ENCODE results near the gene GRAP. TPM values are rescaled to one million over a fixed set of nuclear protein-coding genes. Genes with fewer than 3 reads are reported as not detected.
"Not testable (repeated sequence)": the region's sequence is repeated elsewhere in the genome, so short reads cannot be mapped to it uniquely, and the experiment has no call there.

Gene GRAP
- total RNA-seq, 1 experiment from 2014 or later = 0.55 TPM

DNA sequence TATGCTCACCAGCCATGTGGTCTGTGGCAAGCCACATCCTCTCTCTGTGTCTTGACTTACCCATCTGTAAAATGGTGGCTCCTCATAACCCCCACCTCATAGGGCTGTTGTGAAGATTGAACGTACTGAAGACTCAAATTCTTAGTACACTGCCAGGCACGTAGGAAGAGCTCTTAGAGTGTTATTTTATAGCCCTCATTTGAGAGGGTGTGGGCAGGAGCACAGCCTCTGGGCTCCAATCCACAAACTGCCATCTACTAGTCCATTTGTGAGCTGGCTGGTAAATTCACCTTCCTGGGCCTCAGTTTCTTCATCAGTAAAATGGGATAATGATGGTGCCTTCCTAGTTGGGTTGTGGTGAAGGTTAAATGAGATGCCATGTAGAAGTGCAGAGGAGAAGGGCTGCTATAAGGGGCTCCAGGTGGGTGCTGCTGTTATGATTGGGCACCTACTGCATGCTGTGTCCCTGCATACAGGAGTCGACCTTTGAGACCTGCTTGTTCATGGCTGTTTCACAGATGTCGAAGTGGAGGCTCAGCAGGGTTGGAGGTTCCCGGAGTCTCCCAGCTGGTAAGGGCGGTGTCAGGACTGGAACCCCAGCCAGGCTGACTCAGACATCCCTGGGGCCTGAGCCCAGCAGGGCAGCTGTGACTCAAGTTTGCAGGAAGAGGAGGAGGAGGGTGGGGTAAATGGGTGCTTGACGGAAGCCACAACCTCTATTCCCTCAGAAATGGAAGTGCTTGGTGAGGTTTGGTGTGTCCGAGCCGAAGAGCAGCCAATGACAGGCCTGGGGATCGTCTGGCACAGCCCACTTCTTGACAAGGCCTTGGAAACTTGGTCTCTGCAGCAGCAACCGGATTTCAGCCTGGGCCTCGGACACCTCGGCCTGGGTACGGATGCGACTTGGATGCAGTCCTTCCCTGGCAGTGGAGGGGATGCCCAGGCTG, 46.3 kb upstream of the GRAP start:
- not testable (repeated sequence) for DNase-seq; H3K27me3 Mint-ChIP-seq (ENCODE audit: low read depth); H4K5ac ChIP-seq (ENCODE audit: insufficient read length, low read depth, low read length); H3K4me1 Mint-ChIP-seq; H2BK12ac ChIP-seq (ENCODE audit: insufficient read length, low read depth, low read length); H2AFZ ChIP-seq (ENCODE audit: low read length); H3T11ph ChIP-seq (ENCODE audit: low read length); H3K27ac ChIP-seq (ENCODE audit: insufficient read length, low read depth, low read length); H3K9me3 ChIP-seq (ENCODE audit: control insufficient read depth, low read depth, low read length); H3K4ac ChIP-seq (ENCODE audit: low read depth, low read length); H3K14ac ChIP-seq (ENCODE audit: insufficient read depth, low read length); H3K79me1 ChIP-seq (ENCODE audit: insufficient read depth, low read depth, low read length, poor library complexity, severe bottlenecking); H3K27ac Mint-ChIP-seq; H3K18ac ChIP-seq (ENCODE audit: insufficient read length, low read depth, low read length); H3K9ac ChIP-seq (ENCODE audit: extremely low read depth, insufficient read length, low read length); H3K79me2 ChIP-seq (ENCODE audit: insufficient read depth, low read length); H4K8ac ChIP-seq (replicated peaks; ENCODE audit: insufficient read length, low read depth, low read length); H3K4me1 ChIP-seq (ENCODE audit: insufficient read depth, low read length); H3K56ac ChIP-seq (ENCODE audit: insufficient read length, low read depth, low read length); H2BK20ac ChIP-seq (ENCODE audit: low read depth, low read length, poor library complexity, severe bottlenecking); H3K4me3 Mint-ChIP-seq; H3K23me2 ChIP-seq (ENCODE audit: insufficient read length, low read depth, low read length, poor library complexity, severe bottlenecking); H3K27me3 ChIP-seq (ENCODE audit: insufficient read depth, low read length); H4K20me1 ChIP-seq (ENCODE audit: control insufficient read depth, insufficient read depth, insufficient read length); H2AK5ac ChIP-seq (ENCODE audit: insufficient read length, low read length); H2BK5ac ChIP-seq (ENCODE audit: insufficient read length, low read length); H3K9me3 Mint-ChIP-seq; H3K23ac ChIP-seq (ENCODE audit: insufficient read length, low read depth, low read length); H4K91ac ChIP-seq (ENCODE audit: insufficient read length, low read depth, low read length); H3K36me3 Mint-ChIP-seq (ENCODE audit: insufficient read depth in 1 of 3, low read depth in 3 of 3); H2BK120ac ChIP-seq (ENCODE audit: low read depth, low read length, poor library complexity, severe bottlenecking); H2BK15ac ChIP-seq (ENCODE audit: low read depth, low read length); H3K4me2 ChIP-seq (ENCODE audit: insufficient read depth, insufficient read length, low read length)
- WGBS (ENCODE audit: extremely low coverage, insufficient read length, low lambda C conversion rate) = no CpG with 5 or more reads among the region's 15 CpGs

DNA sequence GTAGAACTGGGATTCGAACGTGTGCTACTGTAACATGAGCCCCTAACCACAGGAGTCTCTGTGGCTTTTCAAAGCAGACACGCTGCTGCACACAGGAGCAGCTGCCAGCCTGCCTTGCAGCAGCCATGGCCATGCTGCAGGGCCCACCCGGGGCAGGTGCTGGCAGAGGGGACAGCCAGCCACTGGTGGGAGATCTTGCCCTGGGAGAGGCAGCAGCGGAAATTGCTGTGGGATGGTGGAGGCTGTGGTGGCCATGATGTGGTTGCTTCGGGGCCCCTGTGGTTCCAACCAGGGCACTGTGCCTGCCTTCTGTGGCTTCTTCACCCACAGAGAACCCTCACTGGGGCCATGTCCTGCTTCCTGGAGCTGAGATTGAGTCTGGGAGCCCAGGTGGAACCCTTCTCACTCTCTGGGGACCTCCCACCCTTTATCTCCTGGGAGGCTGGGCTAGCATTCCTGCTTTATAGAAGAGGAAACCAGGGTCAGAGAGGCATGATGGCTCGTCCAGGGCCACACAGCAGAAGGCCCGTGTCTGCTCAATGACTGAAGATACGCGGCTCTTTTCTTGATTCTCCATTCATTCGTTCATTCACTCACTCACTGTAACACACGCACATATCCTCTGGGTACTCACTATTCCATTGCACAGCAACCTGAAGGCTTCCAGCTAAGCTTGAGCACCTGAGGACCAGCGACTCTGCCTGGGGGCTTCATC, 43.5 kb upstream of the GRAP start:
- H2AK5ac ChIP-seq (ENCODE audit: insufficient read length, low read length); H3K9me3 Mint-ChIP-seq; H3K27ac Mint-ChIP-seq; H3T11ph ChIP-seq (ENCODE audit: low read length); H3K79me2 ChIP-seq (ENCODE audit: insufficient read depth, low read length); H3K27ac ChIP-seq (ENCODE audit: insufficient read length, low read depth, low read length); H3K4me3 Mint-ChIP-seq; H3K27me3 ChIP-seq (ENCODE audit: insufficient read depth, low read length); H4K5ac ChIP-seq (ENCODE audit: insufficient read length, low read depth, low read length); H4K8ac ChIP-seq (replicated peaks; ENCODE audit: insufficient read length, low read depth, low read length); H3K56ac ChIP-seq (ENCODE audit: insufficient read length, low read depth, low read length); H2BK12ac ChIP-seq (ENCODE audit: insufficient read length, low read depth, low read length); H3K23ac ChIP-seq (ENCODE audit: insufficient read length, low read depth, low read length); H3K79me1 ChIP-seq (ENCODE audit: insufficient read depth, low read depth, low read length, poor library complexity, severe bottlenecking); H3K14ac ChIP-seq (ENCODE audit: insufficient read depth, low read length); H3K36me3 Mint-ChIP-seq (ENCODE audit: insufficient read depth in 1 of 3, low read depth in 3 of 3); H3K4me1 Mint-ChIP-seq; H3K27me3 Mint-ChIP-seq (ENCODE audit: low read depth); H3K4me1 ChIP-seq (ENCODE audit: insufficient read depth, low read length); H2BK15ac ChIP-seq (ENCODE audit: low read depth, low read length); H2BK20ac ChIP-seq (ENCODE audit: low read depth, low read length, poor library complexity, severe bottlenecking); H2AFZ ChIP-seq (ENCODE audit: low read length); DNase-seq; H2BK120ac ChIP-seq (ENCODE audit: low read depth, low read length, poor library complexity, severe bottlenecking); H2BK5ac ChIP-seq (ENCODE audit: insufficient read length, low read length); H3K4ac ChIP-seq (ENCODE audit: low read depth, low read length); H3K18ac ChIP-seq (ENCODE audit: insufficient read length, low read depth, low read length); H4K20me1 ChIP-seq (ENCODE audit: control insufficient read depth, insufficient read depth, insufficient read length); H3K4me2 ChIP-seq (ENCODE audit: insufficient read depth, insufficient read length, low read length); H3K9me3 ChIP-seq (ENCODE audit: control insufficient read depth, low read depth, low read length); H3K9ac ChIP-seq (ENCODE audit: extremely low read depth, insufficient read length, low read length); H4K91ac ChIP-seq (ENCODE audit: insufficient read length, low read depth, low read length); H3K23me2 ChIP-seq (ENCODE audit: insufficient read length, low read depth, low read length, poor library complexity, severe bottlenecking): not testable (repeated sequence)
- no CpG with 5 or more reads among the region's 13 CpGs for WGBS (ENCODE audit: extremely low coverage, insufficient read length, low lambda C conversion rate)

All from H9 (cell line).